ENCODE measurements around the gene CLSTN2.

CLSTN2 gene

GRCh38 chr3:140187028-140187427, 252.0 kb downstream of the CLSTN2 start:
- DNase-seq (ENCODE audit: low read depth in 3 of 3), result no peak

- no peak for DNase-seq (ENCODE audit: low read depth in 3 of 3)
These were observed 252.8 kb downstream of the CLSTN2 start for GRCh38 chr3:140187656-140188221.

GRCh38 chr3:140188285-140188684, 253.3 kb downstream of the CLSTN2 start:
- DNase-seq (ENCODE audit: low read depth in 3 of 3), result no peak

- DNase-seq (ENCODE audit: low read depth in 3 of 3), result no peak
These were observed 254.3 kb downstream of the CLSTN2 start for GRCh38 chr3:140189267-140189666.

DNA sequence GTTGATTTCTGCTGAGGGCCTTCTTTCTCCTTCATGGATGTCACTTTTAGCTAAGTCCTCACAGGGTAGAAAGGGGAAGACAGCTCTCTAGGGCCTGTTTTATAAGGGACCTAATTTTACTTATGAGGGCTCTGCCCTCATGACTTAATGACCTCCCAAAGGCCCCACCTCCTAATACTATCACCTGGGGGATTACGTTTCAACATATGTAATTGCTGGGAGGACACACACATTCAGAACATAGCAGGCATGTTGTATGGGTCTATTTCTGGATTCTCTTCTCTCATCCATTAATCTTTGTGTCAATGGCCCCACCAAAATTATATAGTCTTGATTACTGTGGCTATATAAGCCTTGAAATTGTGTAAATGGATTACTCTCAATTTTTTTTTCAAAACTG, 255.0 kb downstream of the CLSTN2 start:
- DNase-seq (ENCODE audit: low read depth in 3 of 3), result no peak

DNA sequence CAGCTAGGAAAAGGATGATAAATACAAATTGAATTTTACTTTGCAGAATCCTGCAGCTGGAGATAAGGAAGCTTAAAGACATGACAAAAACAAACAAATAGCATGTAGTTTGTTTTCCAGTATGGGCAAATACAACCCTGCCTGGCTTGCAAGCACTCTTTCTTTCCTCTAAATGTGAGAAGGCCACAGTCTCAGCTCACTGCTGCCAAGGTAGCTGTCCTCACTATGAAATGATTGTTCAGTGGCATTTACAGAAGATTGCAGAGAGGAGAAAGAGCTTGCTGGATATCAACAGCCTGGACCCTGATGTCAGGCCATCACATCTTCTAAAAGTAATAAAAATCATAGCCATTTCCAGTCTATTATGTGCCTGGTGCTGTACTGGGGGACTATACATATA, 262.0 kb downstream of the CLSTN2 start:
- DNase-seq (ENCODE audit: low read depth in 3 of 3), result no peak

DNA sequence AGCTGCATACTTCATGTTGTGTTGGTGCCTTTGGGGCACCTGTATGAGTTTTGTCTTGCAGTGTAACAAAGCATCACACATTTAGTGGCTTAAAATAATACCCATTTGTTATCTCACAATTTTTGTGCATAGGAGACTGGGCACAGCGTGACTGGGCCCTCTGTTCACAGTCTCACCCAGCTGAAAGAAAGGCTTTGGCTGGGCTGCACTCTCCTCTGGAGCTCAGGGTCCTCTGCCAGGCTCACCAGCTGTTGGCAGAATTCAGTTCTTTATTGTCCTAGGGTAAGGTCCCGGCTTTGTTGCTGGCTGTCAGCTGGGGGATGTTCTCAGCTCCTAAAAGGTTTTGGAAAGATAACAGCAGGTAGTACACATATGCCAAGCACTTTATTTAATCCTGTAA, 263.3 kb downstream of the CLSTN2 start:
- DNase-seq (ENCODE audit: low read depth in 3 of 3), result no peak

DNA sequence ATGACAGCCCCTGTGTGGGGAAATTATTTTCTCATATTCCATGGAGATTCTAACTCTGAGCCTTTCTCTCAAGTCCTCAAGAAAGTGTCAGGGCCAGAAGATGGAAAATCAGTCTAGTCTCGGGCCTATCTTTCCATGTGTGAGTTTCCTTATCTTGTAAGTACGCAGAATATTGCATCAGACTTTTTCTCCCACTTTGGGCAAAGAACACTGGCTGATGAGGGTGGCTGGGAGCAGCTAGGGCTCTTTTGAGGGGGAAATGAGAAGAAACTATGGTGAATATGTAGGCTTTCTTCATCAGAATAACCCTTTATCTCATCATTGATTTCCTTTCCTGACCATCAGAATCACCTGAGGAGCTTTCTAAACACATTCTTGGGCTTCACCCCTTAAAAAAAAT, 264.0 kb downstream of the CLSTN2 start:
- no peak for DNase-seq (ENCODE audit: low read depth in 3 of 3)

DNA sequence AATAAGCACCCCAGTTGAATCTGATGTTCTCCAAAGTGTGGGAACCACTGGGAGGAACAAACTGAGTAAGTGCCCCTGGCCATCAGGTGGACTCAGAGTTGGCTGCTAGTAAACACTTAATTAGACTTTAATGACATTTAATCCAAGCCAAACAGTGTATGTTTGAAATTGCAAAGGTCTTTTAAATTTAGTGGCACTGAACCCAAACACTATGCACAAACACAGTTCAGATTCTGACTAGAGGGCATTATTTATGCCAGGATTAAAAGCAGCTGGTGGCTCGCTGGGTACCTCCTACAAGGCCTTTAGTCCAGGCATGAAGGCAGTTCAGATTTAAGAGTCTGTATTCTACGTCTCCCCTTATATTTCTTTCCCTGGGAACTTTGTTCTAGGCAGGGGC, 264.8 kb downstream of the CLSTN2 start:
- DNase-seq (ENCODE audit: low read depth in 3 of 3), result no peak

GRCh38 chr3:140203510-140203909, 268.5 kb downstream of the CLSTN2 start:
- DNase-seq (ENCODE audit: low read depth in 3 of 3), result no peak

DNA sequence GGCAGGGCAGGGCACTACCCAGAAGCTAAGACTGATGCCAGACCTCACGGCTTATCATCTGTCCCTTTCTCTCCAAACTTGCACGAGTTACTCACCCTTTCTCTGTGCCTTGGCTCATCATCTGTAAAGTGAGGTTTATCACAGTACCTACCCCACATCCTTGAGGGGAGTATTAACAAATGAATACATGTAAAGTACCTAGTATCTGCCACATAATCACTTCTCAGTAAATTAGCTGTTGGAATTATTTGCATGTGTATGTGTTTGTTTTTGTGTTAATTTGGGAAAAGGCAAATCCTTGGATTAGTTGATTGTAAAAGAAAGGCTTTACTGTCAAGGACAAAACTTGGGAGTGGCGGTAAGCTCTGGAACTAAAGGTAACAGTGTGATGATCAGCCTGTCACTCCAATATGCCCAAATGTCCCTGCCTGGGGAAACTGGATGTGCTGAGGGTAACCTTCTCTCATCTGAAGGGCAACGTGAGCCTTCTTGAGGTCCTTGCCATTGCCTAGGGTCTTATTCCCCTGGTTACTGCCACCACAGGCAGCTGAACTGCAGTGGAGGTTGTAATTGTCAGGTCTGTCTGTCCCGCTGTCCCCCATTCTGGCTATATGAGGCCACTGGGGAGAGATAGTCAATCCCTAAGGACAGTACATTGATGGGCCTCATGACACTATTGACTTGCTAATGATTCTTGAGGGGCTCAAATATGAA, 269.4 kb downstream of the CLSTN2 start:
- no peak for DNase-seq (ENCODE audit: low read depth in 3 of 3)

DNA sequence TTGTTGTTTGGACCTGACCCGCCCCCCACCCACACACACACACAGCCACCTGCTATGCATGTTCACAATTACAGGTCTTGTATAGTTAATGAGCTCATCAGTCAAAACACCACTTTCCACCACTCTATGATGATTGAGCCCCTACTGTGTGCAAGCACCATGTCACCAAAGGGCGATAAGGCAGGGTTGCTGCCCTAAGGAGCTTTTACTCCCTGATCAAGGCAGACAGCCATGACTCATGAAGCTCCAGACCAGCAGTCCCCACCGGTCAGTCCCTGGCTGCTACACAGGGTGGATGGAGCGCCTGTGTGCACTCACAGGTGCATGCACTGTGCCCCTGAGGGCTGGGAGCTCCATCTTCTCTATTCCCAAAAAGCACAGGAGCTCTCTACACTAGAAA, 270.6 kb downstream of the CLSTN2 start:
- no peak for DNase-seq (ENCODE audit: low read depth in 3 of 3)

DNA sequence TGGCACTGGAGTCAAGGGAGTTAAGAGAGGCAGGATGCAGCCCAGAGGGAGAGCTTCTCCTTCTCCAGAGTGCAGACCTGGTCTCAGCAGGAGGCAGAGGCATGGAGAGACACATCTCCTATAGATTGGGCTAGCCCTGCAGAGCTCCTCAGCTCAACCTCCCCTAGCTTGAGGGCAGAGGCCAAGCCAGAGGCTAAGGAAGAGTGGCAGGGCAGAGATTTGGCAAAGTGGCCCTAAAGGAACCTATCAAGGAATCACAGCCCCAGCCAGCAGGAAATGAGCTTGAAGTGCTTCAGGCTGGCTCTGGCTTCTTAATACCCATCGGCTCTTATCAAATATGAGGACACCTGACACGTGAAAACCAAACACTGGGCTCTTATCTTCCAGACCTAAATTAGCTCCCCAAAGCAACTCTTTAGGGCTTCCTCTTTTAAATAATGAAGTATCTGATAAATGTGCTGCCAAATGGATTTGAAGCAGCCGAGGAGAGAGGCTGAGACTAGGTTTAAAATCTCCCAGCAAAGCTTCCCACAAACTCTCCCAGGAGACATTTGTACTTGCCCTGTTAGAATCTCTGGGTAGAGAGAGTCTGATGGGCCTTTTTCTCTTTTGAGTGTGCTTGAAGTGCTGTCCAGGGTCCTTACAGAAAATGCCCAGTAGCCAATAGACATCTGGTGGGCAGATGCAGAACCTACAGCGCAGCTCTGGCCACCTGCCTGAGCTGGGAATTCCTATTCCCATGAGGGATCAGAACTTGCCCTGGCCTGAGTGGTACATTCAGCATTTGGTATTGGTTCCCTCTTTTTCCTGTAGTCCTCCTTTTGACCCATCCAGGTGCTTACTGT, 271.4 kb downstream of the CLSTN2 start:
- no peak for DNase-seq (ENCODE audit: low read depth in 3 of 3)

- no peak for DNase-seq (ENCODE audit: low read depth in 3 of 3)
These were observed 272.6 kb downstream of the CLSTN2 start for GRCh38 chr3:140207541-140207940.

DNA sequence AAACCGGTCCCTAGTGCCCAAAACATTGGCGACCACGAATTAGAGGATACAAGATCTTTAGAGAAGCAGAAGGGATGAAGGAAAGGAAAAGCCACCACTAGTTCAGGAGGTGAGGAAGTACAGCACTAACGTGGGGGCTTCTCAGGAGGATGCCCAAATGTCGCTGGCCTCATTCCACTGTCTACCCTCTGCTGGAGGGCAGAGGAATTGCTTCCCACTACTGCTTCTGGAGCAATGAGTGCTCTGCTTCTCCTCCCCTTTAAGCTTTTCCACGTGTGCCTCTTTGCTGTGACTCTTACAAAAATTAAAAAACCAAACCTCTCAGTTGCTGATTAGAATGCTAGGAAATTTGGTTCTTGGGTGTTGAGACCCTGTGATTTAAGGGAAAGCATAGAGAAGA, 281.3 kb downstream of the CLSTN2 start:
- no peak for DNase-seq (ENCODE audit: low read depth in 3 of 3)

- DNase-seq (ENCODE audit: low read depth in 3 of 3), result no peak
These were observed 284.3 kb downstream of the CLSTN2 start for GRCh38 chr3:140219291-140219690.

DNA sequence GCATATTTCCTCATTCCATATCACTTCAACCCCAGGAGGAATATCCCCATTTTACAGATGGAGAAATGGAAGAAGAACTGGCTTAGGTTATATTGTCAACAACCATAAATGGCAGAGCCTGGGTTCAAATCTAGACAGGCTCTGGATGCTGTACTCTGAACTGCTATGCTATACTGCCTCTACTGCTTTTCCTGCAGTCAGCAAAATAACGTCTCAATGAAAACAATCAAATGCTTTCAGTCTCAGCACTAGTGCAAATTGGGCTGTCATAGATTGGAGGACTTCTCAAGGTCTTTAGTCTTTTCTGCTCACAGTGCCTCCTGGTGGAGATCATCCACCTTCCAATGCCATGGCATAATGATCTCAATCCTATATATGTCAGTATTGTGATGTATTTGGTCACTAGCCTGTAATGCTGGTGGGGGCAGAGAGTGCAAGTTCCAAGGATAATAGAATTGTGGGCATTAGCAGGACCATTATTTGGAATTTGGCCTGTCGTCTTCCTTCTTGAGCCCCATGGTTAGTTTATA, 285.0 kb downstream of the CLSTN2 start:
- no peak for DNase-seq (ENCODE audit: low read depth in 3 of 3)

DNA sequence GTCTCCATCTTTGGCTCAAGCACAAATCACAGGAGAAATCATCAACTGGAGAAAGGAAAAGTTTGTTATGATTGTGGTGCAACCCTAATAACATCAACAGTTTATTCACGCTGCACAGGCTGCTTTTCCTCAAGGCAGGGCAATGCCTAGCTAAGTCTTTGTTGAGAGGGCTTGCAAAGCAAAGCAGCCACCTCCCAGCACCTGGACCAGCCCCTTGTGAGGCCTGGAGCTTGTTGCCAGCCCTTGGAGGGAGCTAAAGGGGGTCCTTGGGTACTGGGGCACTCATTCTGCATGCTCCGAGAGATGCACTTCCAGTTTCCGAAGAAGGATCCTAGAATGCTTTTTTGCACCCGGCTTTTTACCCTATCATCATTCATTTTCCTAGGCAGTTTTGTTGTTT, 288.2 kb downstream of the CLSTN2 start:
- no peak for DNase-seq (ENCODE audit: low read depth in 3 of 3)

GRCh38 chr3:140223631-140224030, 288.6 kb downstream of the CLSTN2 start:
- no peak for DNase-seq (ENCODE audit: low read depth in 3 of 3)

GRCh38 chr3:140224307-140224706, 289.3 kb downstream of the CLSTN2 start:
- DNase-seq (ENCODE audit: low read depth in 3 of 3), result no peak

DNA sequence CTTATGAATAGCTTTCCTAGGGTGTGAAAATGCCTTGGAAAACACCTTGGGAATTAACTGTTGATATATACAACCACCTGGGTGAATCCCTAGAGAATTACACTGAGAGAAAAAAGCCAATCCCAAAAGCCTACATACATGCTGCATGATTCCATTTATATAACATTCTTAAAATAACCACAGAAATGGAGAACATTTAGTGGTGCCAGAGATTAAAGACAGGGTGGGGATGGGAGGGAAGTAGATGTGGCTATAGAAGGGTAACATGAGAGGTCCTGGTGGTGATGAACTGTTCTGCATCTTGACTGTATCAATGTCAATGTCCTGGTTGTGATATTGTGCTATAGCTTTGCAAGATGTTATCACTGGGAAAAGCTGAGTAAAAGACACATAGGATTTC, 291.0 kb downstream of the CLSTN2 start:
- DNase-seq (ENCODE audit: low read depth in 3 of 3), result no peak

GRCh38 chr3:140233702-140234101, 298.7 kb downstream of the CLSTN2 start:
- DNase-seq (ENCODE audit: low read depth in 3 of 3), result no peak

GRCh38 chr3:140234256-140234655, 299.3 kb downstream of the CLSTN2 start:
- no peak for DNase-seq (ENCODE audit: low read depth in 3 of 3)

Measured in stimulated activated CD4-positive, alpha-beta T cell treated with anti-CD3 and anti-CD28 coated beads, TNF-alpha, amount 100 ng/mL, for 4 hours (primary cell).